Activated CD8-positive, alpha-beta memory T cell treated with anti-CD3 and anti-CD28 coated beads for 24 hours (primary cell): ENCODE data around the gene ALOX12.

Source experiments
- DNase-seq: peaks from one replicate; pipeline ENCODE4 v3.0.0-alpha.2; 2020

The ALOX12 gene

GRCh38 chr17:7022781-7023571, 27.1 kb downstream of the ALOX12 start, which contains the start of gene BCL6B:
BCL6B (plus strand) TSS chr17:7023050; CDS start chr17:7023672, 622 bp downstream.
- DNase-seq: peak; percentile 72

GRCh38 chr17:7023576-7024401, 27.9 kb downstream of the ALOX12 start:
- DNase-seq: peak; percentile 98

GRCh38 chr17:7024402-7024785, 28.5 kb downstream of the ALOX12 start:
- no peak for DNase-seq

GRCh38 chr17:7025245-7025644, 29.4 kb downstream of the ALOX12 start:
- no peak for DNase-seq

GRCh38 chr17:7026471-7027115, 30.7 kb downstream of the ALOX12 start:
- no peak for DNase-seq

- no peak for DNase-seq
Observed at GRCh38 chr17:7027335-7027734, 31.5 kb downstream of the ALOX12 start.

- DNase-seq: no peak
Observed at GRCh38 chr17:7029096-7029495, 33.2 kb downstream of the ALOX12 start.

- DNase-seq: peak; percentile 74
Observed at GRCh38 chr17:7029659-7030058, 33.8 kb downstream of the ALOX12 start.

GRCh38 chr17:7034955-7035590, 39.2 kb downstream of the ALOX12 start:
- DNase-seq: no peak

GRCh38 chr17:7035591-7036368, 39.9 kb downstream of the ALOX12 start, which contains the start of gene SLC16A13:
SLC16A13 (plus strand) TSS chr17:7036015; CDS start chr17:7036383, 368 bp downstream.
- peak; percentile 96 for DNase-seq

- no peak for DNase-seq
Observed at GRCh38 chr17:7038025-7038862, 42.4 kb downstream of the ALOX12 start.

GRCh38 chr17:7039832-7040231, 44.0 kb downstream of the ALOX12 start:
- no peak for DNase-seq

- peak; percentile 81 for DNase-seq
Observed at GRCh38 chr17:7041607-7042500, 46.0 kb downstream of the ALOX12 start.

GRCh38 chr17:7042501-7043181, 46.8 kb downstream of the ALOX12 start:
- DNase-seq: peak; percentile 82

- DNase-seq: no peak
Observed at GRCh38 chr17:7043182-7043496, 47.3 kb downstream of the ALOX12 start.

- DNase-seq: peak; percentile 79
Observed at GRCh38 chr17:7043497-7044198, 47.8 kb downstream of the ALOX12 start, which contains the start of gene SLC16A11. SLC16A11 (minus strand) TSS chr17:7044092; CDS start chr17:7043513, 579 bp downstream.

GRCh38 chr17:7045492-7046126, 49.8 kb downstream of the ALOX12 start:
- no peak for DNase-seq

GRCh38 chr17:7046127-7046724, 50.4 kb downstream of the ALOX12 start:
- peak; percentile 73 for DNase-seq
